Omental fat pad (tissue), 4 donors: Measurements from ENCODE around the gene DENND4C. TPM values are rescaled to one million over a fixed set of nuclear protein-coding genes. Genes with fewer than 3 reads are reported as not detected.

ENCODE experiments used
- ATAC-seq: fragments of 150-250 bp; one replicate; pipeline ENCODE4 v1.9.1; 2016; ENCODE audit warnings: mild to moderate bottlenecking, moderate library complexity; ENCODE audit not compliant: low FRiP score
- DNase-seq: peaks from one replicate; pipeline ENCODE4 v3.0.0-alpha.2; 2019; ENCODE audit warnings: low spot score
- total RNA-seq, 4 donors: library from RNA; depleted of rRNA; stranded (reverse); fragments of >200 nt; gene quantifications; one replicate each; pipeline ENCODE4 v1.1.0, GENCODE V29; 2016
- TF ChIP-seq, protein P1 (sequence below), 3 donors: fragments of 450-650 bp; IDR thresholded peaks; one replicate each; pipeline ENCODE4 v1.5.1; 2016 to 2017; ENCODE audit warnings: antibody characterized with exemption in 3 of 3, mild to moderate bottlenecking in 3 of 3, moderate library complexity in 2 of 3

DENND4C gene
- total RNA-seq, 4 donors from 2014 or later, result 80.0 to 133 (median 113) TPM

DNA sequence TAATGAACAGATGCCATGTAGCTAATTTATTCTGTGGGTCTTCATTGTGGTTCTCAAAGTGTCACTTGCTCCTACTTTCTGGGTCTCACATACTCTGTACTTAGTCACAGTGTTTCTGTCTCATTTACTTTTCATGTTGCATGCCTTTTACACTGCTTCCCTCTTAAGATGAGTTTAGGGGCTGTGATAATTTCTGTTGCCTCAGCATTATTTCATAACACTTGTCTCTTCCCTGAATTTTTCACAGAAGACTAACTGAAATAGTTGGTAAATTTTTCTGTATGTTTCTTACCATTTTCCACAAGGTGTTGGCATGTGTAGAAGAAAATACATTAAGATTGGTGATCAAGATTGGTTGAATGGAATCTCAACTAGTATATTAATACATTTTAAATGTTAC is 59.6 kb downstream of the DENND4C start:
- no peak for ATAC-seq
- TF ChIP-seq, protein P1, sequence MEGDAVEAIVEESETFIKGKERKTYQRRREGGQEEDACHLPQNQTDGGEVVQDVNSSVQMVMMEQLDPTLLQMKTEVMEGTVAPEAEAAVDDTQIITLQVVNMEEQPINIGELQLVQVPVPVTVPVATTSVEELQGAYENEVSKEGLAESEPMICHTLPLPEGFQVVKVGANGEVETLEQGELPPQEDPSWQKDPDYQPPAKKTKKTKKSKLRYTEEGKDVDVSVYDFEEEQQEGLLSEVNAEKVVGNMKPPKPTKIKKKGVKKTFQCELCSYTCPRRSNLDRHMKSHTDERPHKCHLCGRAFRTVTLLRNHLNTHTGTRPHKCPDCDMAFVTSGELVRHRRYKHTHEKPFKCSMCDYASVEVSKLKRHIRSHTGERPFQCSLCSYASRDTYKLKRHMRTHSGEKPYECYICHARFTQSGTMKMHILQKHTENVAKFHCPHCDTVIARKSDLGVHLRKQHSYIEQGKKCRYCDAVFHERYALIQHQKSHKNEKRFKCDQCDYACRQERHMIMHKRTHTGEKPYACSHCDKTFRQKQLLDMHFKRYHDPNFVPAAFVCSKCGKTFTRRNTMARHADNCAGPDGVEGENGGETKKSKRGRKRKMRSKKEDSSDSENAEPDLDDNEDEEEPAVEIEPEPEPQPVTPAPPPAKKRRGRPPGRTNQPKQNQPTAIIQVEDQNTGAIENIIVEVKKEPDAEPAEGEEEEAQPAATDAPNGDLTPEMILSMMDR (IDR thresholded peaks at IDR 0.05), result no peak
- no peak for DNase-seq

DNA sequence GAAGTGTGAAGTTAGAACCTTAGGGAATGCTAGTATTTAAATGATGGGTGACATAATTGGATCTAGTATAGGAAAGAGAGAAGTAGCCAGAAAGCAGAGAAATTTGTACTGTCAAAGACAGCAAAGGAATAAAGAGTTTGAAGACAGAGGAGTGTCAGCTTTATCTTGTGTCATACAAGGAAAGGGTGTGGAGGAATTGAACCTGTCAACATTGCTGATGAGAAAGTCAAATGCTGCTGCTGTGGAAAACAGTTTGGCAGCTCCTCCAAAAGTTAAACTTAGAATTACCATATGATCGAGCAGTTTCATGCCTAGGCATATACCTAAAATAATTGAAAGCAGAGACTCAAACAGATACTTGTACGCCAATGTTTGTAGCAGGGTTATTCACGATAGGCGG is 63.7 kb downstream of the DENND4C start:
- DNase-seq (no peak), ATAC-seq (no peak)
- TF ChIP-seq, protein P1 (IDR thresholded peaks at IDR 0.05), result no peak

DNA sequence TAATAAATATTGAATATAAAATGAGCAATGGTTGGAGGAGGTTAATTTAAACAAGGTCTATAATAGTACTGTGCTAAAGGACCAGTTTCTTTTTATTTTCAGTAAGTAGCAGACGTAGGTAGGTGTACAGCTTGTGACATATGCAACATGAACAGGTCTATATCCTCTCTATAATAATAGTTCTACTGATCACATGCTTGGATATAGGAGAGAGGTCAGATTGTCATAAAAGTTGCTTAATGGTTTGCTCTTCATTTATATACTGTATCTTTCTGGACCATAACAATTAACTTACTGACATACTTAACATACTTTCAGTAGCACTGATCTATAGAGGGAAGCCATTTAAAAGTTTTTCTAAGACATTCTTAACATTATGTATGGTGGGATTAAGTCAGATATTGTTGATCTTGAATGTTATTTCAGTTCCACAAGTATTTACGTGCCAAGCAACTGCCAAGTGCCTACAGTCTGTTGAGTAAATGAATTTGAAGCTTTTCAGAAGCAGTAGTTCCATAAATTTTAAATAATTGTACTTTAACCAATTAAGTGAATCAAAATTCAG is 68.0 kb downstream of the DENND4C start:
- ATAC-seq, result no peak
- TF ChIP-seq, protein P1 (IDR thresholded peaks at IDR 0.05), result no peak
- DNase-seq, result no peak

DNA sequence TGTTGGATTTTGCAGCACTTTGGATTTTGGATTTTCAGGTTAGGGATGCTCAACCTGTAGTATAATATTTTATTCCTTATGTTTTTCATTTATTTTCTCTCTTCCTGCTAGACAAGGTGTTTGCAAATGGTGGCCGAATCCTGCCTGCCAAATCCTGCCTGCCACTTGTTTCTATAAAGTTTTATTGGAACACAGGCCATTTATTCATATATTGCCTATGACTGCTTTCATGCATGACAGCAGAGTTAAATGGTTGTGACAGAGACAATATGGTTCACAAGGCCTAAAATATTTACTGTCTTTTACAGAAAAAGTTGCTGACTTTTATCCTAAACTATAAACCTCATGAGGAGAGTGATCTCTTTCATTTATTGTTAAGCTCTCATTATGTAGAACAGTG is 72.7 kb downstream of the DENND4C start:
- DNase-seq (no peak), ATAC-seq (no peak)
- TF ChIP-seq, protein P1 (IDR thresholded peaks at IDR 0.05), result no peak

DNA sequence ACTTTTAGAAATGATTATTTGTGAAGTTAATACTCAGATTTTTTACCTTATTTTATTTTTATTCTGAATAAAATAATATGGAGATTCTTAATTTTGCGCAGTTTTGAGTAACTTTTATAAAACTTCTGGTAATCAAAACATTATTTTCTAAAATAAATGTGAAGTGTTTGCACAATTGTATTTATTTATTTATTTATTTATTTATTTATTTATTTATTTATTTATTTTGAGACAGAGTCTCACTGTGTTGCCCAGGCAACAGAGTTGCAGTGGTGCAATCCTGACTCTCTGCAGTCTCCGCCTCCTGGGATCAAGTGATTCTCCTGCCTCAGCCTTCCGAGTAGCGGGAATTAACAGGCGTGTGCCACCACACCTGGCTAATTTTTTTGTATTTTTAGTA is 76.1 kb downstream of the DENND4C start:
- DNase-seq, result no peak
- no peak for ATAC-seq
- TF ChIP-seq, protein P1 (IDR thresholded peaks at IDR 0.05), result no peak

DNA sequence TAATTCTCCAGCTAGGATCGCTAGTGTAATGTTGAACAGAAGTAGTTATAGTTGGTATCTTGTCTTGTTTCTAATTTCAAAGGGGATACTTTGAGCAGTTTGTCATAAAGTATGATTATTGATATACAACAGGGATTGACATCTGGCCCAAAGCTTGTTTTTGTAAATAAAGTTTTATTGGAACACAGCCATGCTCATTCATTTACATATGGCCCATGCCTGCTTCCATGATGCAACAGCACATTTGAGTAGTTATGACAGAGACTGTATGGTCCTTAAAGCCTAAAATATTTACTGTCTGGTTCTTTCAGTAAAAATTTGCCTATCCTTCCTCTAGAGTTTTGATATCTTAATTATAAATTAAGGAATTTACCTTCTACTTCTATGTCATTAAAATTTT is 79.8 kb downstream of the DENND4C start:
- ATAC-seq (no peak), DNase-seq (no peak)
- TF ChIP-seq, protein P1 (IDR thresholded peaks at IDR 0.05), result no peak

DNA sequence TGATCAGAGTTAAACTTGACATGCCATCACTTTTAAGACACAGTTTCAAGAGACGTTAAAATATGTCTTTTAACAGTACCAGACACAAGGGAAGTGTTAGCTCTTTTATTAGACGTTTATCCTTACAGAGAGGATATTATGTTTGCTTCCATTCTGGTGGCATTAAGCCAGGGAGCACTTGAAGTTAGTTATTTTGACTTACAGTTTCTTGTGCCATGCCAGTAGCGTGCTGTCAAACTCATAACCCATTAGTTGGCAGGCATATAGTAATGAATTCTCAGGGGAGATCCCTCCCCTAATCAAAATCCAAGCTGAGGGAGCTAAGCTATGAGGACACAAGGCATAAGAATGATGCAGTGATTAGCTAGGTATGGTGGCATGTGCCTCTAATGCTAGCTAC is 83.1 kb downstream of the DENND4C start:
- ATAC-seq (no peak), DNase-seq (no peak)
- TF ChIP-seq, protein P1 (IDR thresholded peaks at IDR 0.05), result no peak
